Prostate gland (tissue), 2 donors: ENCODE data around the gene SFSWAP.

Source experiments
- CTCF ChIP-seq, 4 experiments: fragments of 200-600 bp in 2 of 4; fragments of 450-650 bp in 2 of 4; sonication (generic) in 2 of 4; IDR thresholded peaks; 1 replicate in 3 of 4; 2 replicates in 1 of 4; pipeline ENCODE4 v1.5.1; 2016 to 2019; ENCODE audit warnings: antibody characterized with exemption in 4 of 4, mild to moderate bottlenecking in 2 of 4, moderate library complexity in 2 of 4
- POLR2A ChIP-seq: fragments of 450-650 bp; IDR thresholded peaks from one replicate; pipeline ENCODE4 v1.6.1; 2016; ENCODE audit warnings: antibody characterized with exemption, mild to moderate bottlenecking

GRCh38 chr12:131740626-131741025, 29.7 kb downstream of the SFSWAP start:
- TF ChIP-seq POLR2A (no peak), CTCF (IDR thresholded peaks at IDR 0.05) (no peak)
